Psoas muscle (tissue), 8 donors: ENCODE data around the gene SIRT2. TPM values are rescaled to one million over a fixed set of nuclear protein-coding genes. Genes with fewer than 3 reads are reported as not detected.

Experiments used
- ATAC-seq, 4 donors: fragments of 200-7000 bp; cut with Tn5 transposase; one replicate each; pipeline ENCODE4 v1.9.1; 2020; ENCODE audit warnings: moderate library complexity in 3 of 4, mild to moderate bottlenecking in 2 of 4
- DNase-seq, 2 donors: peaks; one replicate each; pipeline ENCODE4 v3.0.0-alpha.2; 2020
- H3K27ac ChIP-seq: fragments of 200-600 bp; one replicate; pipeline ENCODE4 v1.8.0; 2022
- H3K27me3 ChIP-seq, 3 donors: fragments of 200-600 bp in 1 of 3; one replicate each; pipeline versions ENCODE4 v1.6.1 to v1.8.0; 2013 to 2022; ENCODE audit warnings: low read length in 2 of 3, mild to moderate bottlenecking in 2 of 3, moderate library complexity in 1 of 3; ENCODE audit not compliant: insufficient read depth in 3 of 3
- H3K36me3 ChIP-seq, 2 donors: fragments of 200-600 bp in 1 of 2; one replicate each; pipeline versions ENCODE4 v1.6.1 to v1.8.0; 2013 to 2022; ENCODE audit warnings: low read depth in 1 of 2, mild to moderate bottlenecking in 1 of 2, moderate library complexity in 1 of 2; ENCODE audit not compliant: insufficient read depth in 1 of 2
- H3K4me1 ChIP-seq: fragments of 200-600 bp; one replicate; pipeline ENCODE4 v1.8.0; 2022
- H3K4me3 ChIP-seq: fragments of 200-600 bp; one replicate; pipeline ENCODE4 v1.8.0; 2022; ENCODE audit warnings: mild to moderate bottlenecking
- H3K9me3 ChIP-seq: fragments of 200-600 bp; one replicate; pipeline ENCODE4 v1.8.0; 2022
- CTCF ChIP-seq: fragments of 200-600 bp; IDR thresholded peaks from one replicate; pipeline ENCODE4 v1.8.0; 2022; ENCODE audit warnings: antibody characterized with exemption
- WGBS, 3 donors: extraction: QIAGEN DNeasy Blood & Tissue Kit; methylation state at CpG; one replicate each; pipeline versions ENCODE4 v1.1.6 to v1.1.7; 2013; 5-methylcytosine and 5-hydroxymethylcytosine counted together
- intact Hi-C, 2 donors: fragments of 100-400 bp; cut with DNase I; formaldehyde crosslinking; loops; one replicate each; pipeline versions ENCODE4 v1.11.0 to v1.14.2; 2022
- polyA plus RNA-seq, 3 donors: library from polyadenylated mRNA; stranded (reverse); fragments of 200-250 nt; gene quantifications; one replicate each; pipeline ENCODE4 v1.2.3, GENCODE V29; 2013
- total RNA-seq, 4 donors: library from RNA; stranded (reverse); fragmentation: NEBNext Ultra II Directional in 2 of 4; extraction: Animal tissue kit (Norgen Biotek cat#: 25700) in 2 of 4; gene quantifications; one replicate each; pipeline versions ENCODE4 v1.2.1 to v1.2.4, GENCODE V29; 2021 to 2023
- donor health status: healthy with polysubstance abuse.
- donor health status: DM: no; HTN: no; CAD: no; lungs with moderate emphysema.
- donor health status: Bipolar disorder and iron deficiency.
- donor health status: healthy.
- donor health status: DM: yes; HTN: yes; CAD: no.
- donor health status: DM: no; HTN: no; CAD: no.
- donor health status: DM: no; HTN: no; CAD: no.
- donor health status: DM: yes; HTN: yes; CAD: no.

Gene SIRT2
- total and polyA plus RNA-seq, 7 donors: 133 to 260 (median 156) TPM

GRCh38 chr19:38907670-38908069 is 8.3 kb upstream of the SIRT2 start:
- Histone ChIP-seq H3K36me3 (peaks cover 0 to 60% of the 10 kb centered on the region in 2 donors), H3K4me1 (no peaks in the 10 kb centered on the region), H3K27ac (no peak overlapping the region), H3K9me3 (no peaks in the 10 kb centered on the region), H3K27me3 (no peaks in the 10 kb centered on the region), H3K4me3 (no peak overlapping the region)
- ATAC-seq: no peak
- DNase-seq: no peak
- WGBS, 3 donors: 94 to 95% (median 94%) methylated on average over 12 of the region's 12 CpGs
- intact Hi-C loops: no loop called here
- no peak for TF ChIP-seq CTCF

GRCh38 chr19:38907227-38907626 is 7.8 kb upstream of the SIRT2 start:
- Histone ChIP-seq H3K4me1 (no peaks in the 10 kb centered on the region), H3K27ac (no peak overlapping the region), H3K9me3 (no peaks in the 10 kb centered on the region), H3K36me3 (peaks cover 0 to 60% of the 10 kb centered on the region in 2 donors), H3K4me3 (no peak overlapping the region), H3K27me3 (no peaks in the 10 kb centered on the region)
- ATAC-seq (no peak), DNase-seq (no peak)
- 93 to 95% (median 94%) methylated on average over 29 of the region's 29 CpGs for WGBS, 3 donors
- TF ChIP-seq CTCF: no peak
- intact Hi-C loops: no loop called here

GRCh38 chr19:38905620-38906019 is 6.2 kb upstream of the SIRT2 start:
- Histone ChIP-seq H3K36me3 (peaks cover 0 to 60% of the 10 kb centered on the region in 2 donors), H3K9me3 (no peaks in the 10 kb centered on the region), H3K27ac (no peak overlapping the region), H3K27me3 (no peaks in the 10 kb centered on the region), H3K4me3 (no peak overlapping the region), H3K4me1 (peaks cover 6% of the 10 kb centered on the region)
- WGBS, 3 donors: 89 to 98% (median 96%) methylated on average over 4 of the region's 4 CpGs
- ATAC-seq (no peak), DNase-seq (no peak)
- intact Hi-C loops: no loop called here
- TF ChIP-seq CTCF: no peak

- intact Hi-C loops: no loop called here
- TF ChIP-seq CTCF: no peak
- Histone ChIP-seq H3K4me1 (peaks cover 10% of the 10 kb centered on the region), H3K27ac (no peak overlapping the region), H3K9me3 (no peaks in the 10 kb centered on the region), H3K4me3 (no peak overlapping the region), H3K36me3 (peaks cover 0 to 60% of the 10 kb centered on the region in 2 donors), H3K27me3 (no peaks in the 10 kb centered on the region)
- no peak for DNase-seq
- WGBS, 3 donors: 87 to 91% (median 87%) methylated on average over 34 to 35 of the region's 35 CpGs
- ATAC-seq: no peak
These were observed 5.4 kb upstream of the SIRT2 start for GRCh38 chr19:38904581-38905539.
